ENCODE data around the gene IGFL2. TPM values are rescaled to one million over a fixed set of nuclear protein-coding genes. Genes with fewer than 3 reads are reported as not detected.

The IGFL2 gene
- total RNA-seq, 3 donors from 2014 or later (not counting 1 experiment from before 2014, with no cell fraction given): not detected

DNA sequence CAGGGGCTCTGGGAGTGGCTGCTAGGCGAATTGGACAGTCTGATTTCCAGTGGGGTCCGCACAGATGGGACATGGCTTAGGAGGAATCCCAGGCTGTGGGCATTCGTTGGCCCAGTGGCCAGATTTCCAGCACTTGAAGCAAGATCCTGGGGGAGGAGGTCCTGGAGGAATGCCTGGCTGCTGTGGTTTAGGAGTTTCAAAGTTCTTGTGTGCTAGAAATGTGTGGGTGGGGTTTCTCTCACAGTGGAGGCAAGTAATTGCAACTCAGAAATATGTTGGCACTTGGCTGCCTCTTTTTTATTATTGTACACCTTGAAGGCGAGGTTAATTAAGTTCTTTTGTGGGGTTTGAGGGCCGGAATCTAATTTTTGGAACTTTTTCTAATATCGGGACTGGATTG is 40.7 kb upstream of the IGFL2 start:
- Histone ChIP-seq H3K36me3 (ENCODE audit: control insufficient read depth, insufficient read depth, low read length) (no peaks in the 10 kb centered on the region), H3K27ac (ENCODE audit: low read length) (no peak overlapping the region), H3K4me1 (ENCODE audit: control insufficient read depth, insufficient read depth, low read length) (no peaks in the 10 kb centered on the region), H3K27me3 (ENCODE audit: control insufficient read depth, insufficient read depth, low read length) (no peaks in the 10 kb centered on the region), H3K9me3 (ENCODE audit: control insufficient read depth, insufficient read depth, low read length) (no peaks in the 10 kb centered on the region), H3K4me3 (ENCODE audit: low read length) (no peak overlapping the region)
- TF ChIP-seq, protein P1, sequence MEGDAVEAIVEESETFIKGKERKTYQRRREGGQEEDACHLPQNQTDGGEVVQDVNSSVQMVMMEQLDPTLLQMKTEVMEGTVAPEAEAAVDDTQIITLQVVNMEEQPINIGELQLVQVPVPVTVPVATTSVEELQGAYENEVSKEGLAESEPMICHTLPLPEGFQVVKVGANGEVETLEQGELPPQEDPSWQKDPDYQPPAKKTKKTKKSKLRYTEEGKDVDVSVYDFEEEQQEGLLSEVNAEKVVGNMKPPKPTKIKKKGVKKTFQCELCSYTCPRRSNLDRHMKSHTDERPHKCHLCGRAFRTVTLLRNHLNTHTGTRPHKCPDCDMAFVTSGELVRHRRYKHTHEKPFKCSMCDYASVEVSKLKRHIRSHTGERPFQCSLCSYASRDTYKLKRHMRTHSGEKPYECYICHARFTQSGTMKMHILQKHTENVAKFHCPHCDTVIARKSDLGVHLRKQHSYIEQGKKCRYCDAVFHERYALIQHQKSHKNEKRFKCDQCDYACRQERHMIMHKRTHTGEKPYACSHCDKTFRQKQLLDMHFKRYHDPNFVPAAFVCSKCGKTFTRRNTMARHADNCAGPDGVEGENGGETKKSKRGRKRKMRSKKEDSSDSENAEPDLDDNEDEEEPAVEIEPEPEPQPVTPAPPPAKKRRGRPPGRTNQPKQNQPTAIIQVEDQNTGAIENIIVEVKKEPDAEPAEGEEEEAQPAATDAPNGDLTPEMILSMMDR (IDR thresholded peaks at IDR 0.05): no peak
- Mint-ChIP-seq H3K36me3 (no peaks in the 10 kb centered on the region), H3K27ac (no peak overlapping the region), H3K4me3 (no peak overlapping the region), H3K4me1 (no peaks in the 10 kb centered on the region), H3K27me3 (ENCODE audit: low read depth in 2 of 2) (peaks cover 3 to 4% of the 10 kb centered on the region in 2 donors), H3K9me3 (no peaks in the 10 kb centered on the region)
- no peak for DNase-seq
- WGBS (ENCODE audit: insufficient coverage): 72% methylated on average over 6 of the region's 6 CpGs
- ATAC-seq: no peak
- intact Hi-C loops (cut with micrococcal nuclease): no loop called here

DNA sequence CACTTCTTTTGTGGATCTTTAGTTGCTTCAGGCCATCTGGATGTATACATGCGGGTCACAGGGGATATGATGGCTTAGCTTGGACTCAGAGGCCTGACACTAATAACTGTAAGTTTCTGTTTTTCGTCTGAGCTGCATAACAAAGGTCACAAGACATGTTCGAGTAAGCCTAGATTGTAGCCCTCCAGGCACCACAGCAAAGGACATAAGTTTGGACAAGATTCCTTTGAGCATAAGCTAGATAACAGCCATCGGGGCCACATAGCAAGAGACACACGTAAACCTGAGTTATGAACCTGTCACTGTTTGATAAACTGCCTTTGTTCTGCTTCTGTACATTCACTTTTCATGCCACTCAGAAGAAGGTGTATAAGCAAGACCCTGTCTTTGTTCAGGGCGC is 38.2 kb upstream of the IGFL2 start:
- Histone ChIP-seq H3K4me3 (ENCODE audit: low read length) (no peak overlapping the region), H3K36me3 (ENCODE audit: control insufficient read depth, insufficient read depth, low read length) (no peaks in the 10 kb centered on the region), H3K9me3 (ENCODE audit: control insufficient read depth, insufficient read depth, low read length) (no peaks in the 10 kb centered on the region), H3K4me1 (ENCODE audit: control insufficient read depth, insufficient read depth, low read length) (no peaks in the 10 kb centered on the region), H3K27ac (ENCODE audit: low read length) (no peak overlapping the region), H3K27me3 (ENCODE audit: control insufficient read depth, insufficient read depth, low read length) (peaks cover 8% of the 10 kb centered on the region)
- H3K4me1 Mint-ChIP-seq: no peaks in the 10 kb centered on the region
- no peak for DNase-seq
- 76% methylated on average over 5 of the region's 6 CpGs for WGBS (ENCODE audit: insufficient coverage)
- H3K36me3 Mint-ChIP-seq: no peaks in the 10 kb centered on the region
- no peak overlapping the region for H3K4me3 Mint-ChIP-seq
- TF ChIP-seq, protein P1 (IDR thresholded peaks at IDR 0.05): no peak
- intact Hi-C loops (cut with micrococcal nuclease): no loop called here
- H3K9me3 Mint-ChIP-seq: no peaks in the 10 kb centered on the region
- ATAC-seq: no peak
- H3K27me3 Mint-ChIP-seq (ENCODE audit: low read depth in 2 of 2): peaks cover 8 to 29% of the 10 kb centered on the region in 2 donors
- no peak overlapping the region for H3K27ac Mint-ChIP-seq

DNA sequence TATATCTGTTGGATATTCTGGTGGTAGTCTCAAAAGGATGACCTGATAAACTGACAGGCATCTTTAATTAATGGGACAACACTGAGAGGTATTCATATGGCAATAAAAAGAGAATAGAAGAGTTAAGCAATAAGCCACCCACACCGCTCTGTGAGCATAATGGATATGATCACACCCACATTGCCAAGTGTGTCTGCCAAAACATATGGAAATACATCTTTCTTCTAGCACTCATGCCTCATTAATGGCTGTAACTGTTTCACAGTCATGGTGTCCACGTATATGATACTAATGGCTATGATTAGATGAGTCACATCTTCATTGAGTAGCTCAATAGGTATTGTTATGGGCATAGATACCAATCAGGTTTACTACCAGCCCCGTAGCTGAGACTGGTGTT is 36.7 kb upstream of the IGFL2 start:
- no peak overlapping the region for H3K27ac ChIP-seq (ENCODE audit: low read length)
- Mint-ChIP-seq H3K27ac (no peak overlapping the region), H3K36me3 (no peaks in the 10 kb centered on the region), H3K9me3 (no peaks in the 10 kb centered on the region), H3K4me3 (no peak overlapping the region), H3K27me3 (ENCODE audit: low read depth in 2 of 2) (peaks cover 11 to 39% of the 10 kb centered on the region in 2 donors), H3K4me1 (no peaks in the 10 kb centered on the region)
- no peak overlapping the region for H3K4me3 ChIP-seq (ENCODE audit: low read length)
- 55% methylated on average over 2 of the region's 3 CpGs for WGBS (ENCODE audit: insufficient coverage)
- TF ChIP-seq, protein P1 (IDR thresholded peaks at IDR 0.05): no peak
- intact Hi-C loops (cut with micrococcal nuclease): no loop called here
- H3K9me3 ChIP-seq (ENCODE audit: control insufficient read depth, insufficient read depth, low read length): no peaks in the 10 kb centered on the region
- no peaks in the 10 kb centered on the region for H3K4me1 ChIP-seq (ENCODE audit: control insufficient read depth, insufficient read depth, low read length)
- DNase-seq (no peak), ATAC-seq (no peak)
- H3K36me3 ChIP-seq (ENCODE audit: control insufficient read depth, insufficient read depth, low read length): no peaks in the 10 kb centered on the region
- H3K27me3 ChIP-seq (ENCODE audit: control insufficient read depth, insufficient read depth, low read length): peaks cover 10% of the 10 kb centered on the region

DNA sequence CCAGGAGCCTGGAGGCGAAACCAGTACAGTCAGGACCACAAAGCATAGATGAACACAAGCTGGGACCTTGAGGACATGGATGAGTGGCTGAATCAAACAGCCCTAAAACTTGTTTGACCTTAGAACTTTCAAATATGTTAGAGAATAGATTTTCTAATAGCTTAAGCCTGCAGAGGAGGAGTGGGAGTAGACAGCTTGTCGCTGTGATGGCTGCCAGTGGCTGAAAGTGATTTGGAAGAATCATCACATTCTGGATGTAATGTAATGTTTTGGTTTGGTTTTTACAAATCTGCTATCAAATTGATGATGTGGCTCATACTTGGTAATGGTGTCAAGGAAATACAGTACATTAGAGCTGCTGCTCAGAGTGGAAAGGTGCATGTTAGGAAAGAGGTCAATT is 35.5 kb upstream of the IGFL2 start:
- Mint-ChIP-seq H3K9me3 (no peaks in the 10 kb centered on the region), H3K4me1 (no peaks in the 10 kb centered on the region), H3K27ac (no peak overlapping the region), H3K4me3 (no peak overlapping the region), H3K36me3 (no peaks in the 10 kb centered on the region), H3K27me3 (ENCODE audit: low read depth in 2 of 2) (peaks cover 11 to 39% of the 10 kb centered on the region in 2 donors)
- H3K4me3 ChIP-seq (ENCODE audit: low read length): no peak overlapping the region
- H3K9me3 ChIP-seq (ENCODE audit: control insufficient read depth, insufficient read depth, low read length): no peaks in the 10 kb centered on the region
- ATAC-seq: no peak
- 63% methylated on average over 2 of the region's 2 CpGs for WGBS (ENCODE audit: insufficient coverage)
- H3K27ac ChIP-seq (ENCODE audit: low read length): no peak overlapping the region
- no peaks in the 10 kb centered on the region for H3K4me1 ChIP-seq (ENCODE audit: control insufficient read depth, insufficient read depth, low read length)
- DNase-seq: no peak
- intact Hi-C loops (cut with micrococcal nuclease): no loop called here
- H3K27me3 ChIP-seq (ENCODE audit: control insufficient read depth, insufficient read depth, low read length): peaks cover 10% of the 10 kb centered on the region
- TF ChIP-seq, protein P1 (IDR thresholded peaks at IDR 0.05): no peak
- H3K36me3 ChIP-seq (ENCODE audit: control insufficient read depth, insufficient read depth, low read length): no peaks in the 10 kb centered on the region
